Forelimb muscle (tissue), 1 donor: ENCODE results near the gene SF3B6. TPM values are rescaled to one million over a fixed set of nuclear protein-coding genes. Genes with fewer than 3 reads are reported as not detected.

Source experiments
- DNase-seq: peaks from one replicate; pipeline ENCODE4 v3.0.0-alpha.2; 2013; ENCODE audit warnings: low read depth
- polyA plus RNA-seq: library from polyadenylated mRNA; unstranded; fragments of 120-200 nt; gene quantifications from one replicate; pipeline ENCODE4 v1.2.1, GENCODE V29; 2013; ENCODE audit not compliant: insufficient read length

Gene SF3B6
- polyA plus RNA-seq, 1 donor = 78.1 TPM

DNA sequence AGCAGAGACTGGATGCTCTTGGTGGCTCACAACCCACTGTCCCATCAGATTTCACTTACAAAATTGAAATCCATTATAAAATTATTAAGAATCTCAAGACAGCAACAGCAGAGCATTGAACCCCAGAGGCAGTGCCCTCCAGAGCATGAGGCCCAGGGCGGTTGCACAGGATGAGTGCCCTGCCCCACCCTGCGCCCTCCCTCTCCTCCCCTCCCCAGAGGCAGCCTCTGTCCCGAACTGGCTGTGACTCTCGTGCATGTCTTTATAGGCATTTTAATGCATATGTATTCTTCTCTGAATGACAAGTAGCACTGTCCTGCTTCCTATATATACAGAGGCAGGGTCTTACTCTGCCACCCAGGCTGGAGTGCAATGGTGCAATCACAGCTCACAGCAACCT, 55.9 kb downstream of the SF3B6 start:
- DNase-seq = no peak

DNA sequence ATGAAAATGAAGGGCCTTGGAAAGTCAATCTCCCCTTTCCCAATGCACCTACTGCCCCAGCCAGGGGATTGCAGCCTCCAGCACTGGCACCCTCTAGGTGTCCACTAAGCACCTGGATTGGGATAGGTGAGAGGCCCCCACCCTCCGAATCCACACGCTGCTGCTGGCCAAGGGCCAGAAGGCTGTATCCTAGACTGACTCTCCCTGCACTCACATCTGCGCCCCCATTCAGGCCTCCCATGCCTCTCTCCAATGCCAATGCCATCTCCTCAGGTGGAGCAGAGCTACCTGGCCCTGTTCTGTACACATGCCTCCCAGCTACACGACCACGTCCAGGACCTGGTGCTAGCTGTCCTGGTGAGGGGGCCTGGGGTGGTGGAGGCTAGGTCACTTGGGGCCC, 56.4 kb downstream of the SF3B6 start:
- DNase-seq = no peak

DNA sequence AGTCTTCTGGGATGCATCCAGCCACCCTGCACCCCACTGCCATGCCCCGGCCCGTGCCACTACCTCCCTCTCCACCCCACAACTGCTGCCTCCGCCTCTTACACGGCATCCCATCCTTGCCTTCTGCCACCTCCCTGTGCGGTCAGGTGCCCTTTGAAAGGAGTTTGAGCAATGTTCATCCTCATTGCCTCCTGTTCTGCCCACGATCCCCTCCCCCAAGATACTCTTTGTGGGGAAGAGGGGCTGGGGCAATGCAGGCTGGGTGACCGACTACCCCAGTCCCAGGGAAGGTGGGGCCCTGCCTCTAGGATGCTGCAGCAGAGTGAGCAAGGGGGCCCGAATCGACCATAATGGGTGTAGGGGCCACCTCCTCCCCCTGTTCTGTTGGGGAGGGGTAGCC, 57.9 kb downstream of the SF3B6 start:
- no peak for DNase-seq

DNA sequence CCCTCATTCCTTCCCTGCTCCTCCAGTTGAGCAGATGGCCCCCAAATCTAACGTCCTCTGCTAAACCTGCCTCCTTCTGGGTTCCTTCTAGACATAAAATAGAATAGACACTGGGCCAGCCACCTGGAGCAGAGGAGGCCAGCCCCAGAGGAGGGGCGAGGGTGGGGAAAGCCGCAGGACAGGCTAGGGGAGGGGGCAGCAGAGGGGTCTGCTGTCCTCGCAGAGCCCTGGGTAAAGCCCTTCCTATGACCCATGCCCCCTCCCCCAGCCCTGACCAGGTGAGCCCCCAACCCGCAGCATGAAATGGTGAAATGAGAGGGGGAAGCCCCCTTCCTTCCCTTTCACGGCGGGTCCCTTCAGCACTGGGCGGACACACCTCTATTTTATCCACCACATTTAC, 58.4 kb downstream of the SF3B6 start:
- no peak for DNase-seq

Other genes with a start within 250 kb of the SF3B6 start
- gene ATAD2B, start 149.2 kb downstream of the SF3B6 start, polyA plus RNA-seq = 11.5 TPM
- gene UBXN2A, start 135.9 kb downstream of the SF3B6 start, polyA plus RNA-seq = 17.6 TPM
- gene MFSD2B, start 66.2 kb downstream of the SF3B6 start, polyA plus RNA-seq = 2.6 TPM
- gene WDCP, start 28.9 kb downstream of the SF3B6 start, polyA plus RNA-seq = 9.8 TPM
- 2.3 TPM for gene FKBP1B, start 26.6 kb downstream of the SF3B6 start, polyA plus RNA-seq
- gene TP53I3, start 8.5 kb upstream of the SF3B6 start, polyA plus RNA-seq = 25.8 TPM
- gene PFN4, start 47.0 kb upstream of the SF3B6 start, polyA plus RNA-seq = 0.94 TPM
- gene FAM228B, start 47.1 kb upstream of the SF3B6 start, polyA plus RNA-seq = 12.6 TPM
- gene FAM228A, start 98.7 kb upstream of the SF3B6 start, polyA plus RNA-seq = 0.40 TPM